MM.1S (cell line): ENCODE measurements around the gene EIPR1.

ENCODE experiments used
- DNase-seq: peaks from one replicate; pipeline ENCODE4 v3.0.0-alpha.2; 2015
- H2AFZ ChIP-seq: fragments of 300-600 bp; sonication (generic); 2 replicates; pipeline ENCODE4 v1.6.0; 2016; ENCODE audit warnings: antibody characterized with exemption, low read length
- H3F3A ChIP-seq: fragments of 300-600 bp; sonication (generic); 2 replicates; pipeline ENCODE4 v1.6.1; 2016; ENCODE audit warnings: mild to moderate bottlenecking, antibody characterized with exemption, low read length, moderate library complexity, mixed read lengths; ENCODE audit not compliant: insufficient read depth
- H3K27ac ChIP-seq: fragments of 300-600 bp; sonication (generic); 2 replicates; pipeline ENCODE4 v1.5.1; 2016; ENCODE audit warnings: mild to moderate bottlenecking, low read length
- H3K27me3 ChIP-seq: fragments of 300-600 bp; sonication (generic); replicated peaks from 2 replicates; pipeline ENCODE4 v1.6.0; 2016; ENCODE audit warnings: low read length; ENCODE audit not compliant: insufficient read depth
- H3K36me3 ChIP-seq: fragments of 300-600 bp; sonication (generic); replicated peaks from 2 replicates; pipeline ENCODE4 v1.6.1; 2016; ENCODE audit warnings: mild to moderate bottlenecking, low read length, mixed read lengths; ENCODE audit not compliant: insufficient read depth
- H3K4me1 ChIP-seq: fragments of 300-600 bp; sonication (generic); 2 replicates; pipeline ENCODE4 v1.6.1; 2016; ENCODE audit warnings: low read length, mixed read lengths
- H3K4me2 ChIP-seq: fragments of 300-600 bp; sonication (generic); 2 replicates; pipeline ENCODE4 v1.6.0; 2016; ENCODE audit warnings: low read depth, low read length
- H3K4me3 ChIP-seq: fragments of 300-600 bp; sonication (generic); 2 replicates; pipeline ENCODE4 v1.5.1; 2016; ENCODE audit warnings: low read length, mixed read lengths
- H3K79me2 ChIP-seq: fragments of 300-600 bp; sonication (generic); 2 replicates; pipeline ENCODE4 v1.6.1; 2016; ENCODE audit warnings: mixed run types, low read length, mixed read lengths
- H3K9ac ChIP-seq: fragments of 300-600 bp; sonication (generic); 2 replicates; pipeline ENCODE4 v1.6.1; 2016; ENCODE audit warnings: low read length, mixed read lengths
- H3K9me2 ChIP-seq: fragments of 300-600 bp; sonication (generic); replicated peaks from 2 replicates; pipeline ENCODE4 v1.6.1; 2016; ENCODE audit warnings: mild to moderate bottlenecking, low read length, mixed read lengths; ENCODE audit not compliant: insufficient read depth
- H3K9me3 ChIP-seq: fragments of 300-600 bp; sonication (generic); replicated peaks from 2 replicates; pipeline ENCODE4 v1.6.1; 2016; ENCODE audit warnings: mild to moderate bottlenecking, low read length, mixed read lengths; ENCODE audit not compliant: insufficient read depth
- H4K20me1 ChIP-seq: fragments of 300-600 bp; sonication (generic); 2 replicates; pipeline ENCODE4 v1.6.1; 2016; ENCODE audit warnings: mild to moderate bottlenecking, low read length, moderate library complexity, mixed read lengths; ENCODE audit not compliant: insufficient read depth
- EZH2 ChIP-seq: fragments of 300-600 bp; sonication (generic); optimal IDR thresholded peaks from 2 replicates; pipeline ENCODE3; 2017; ENCODE audit warnings: low read depth, mild to moderate bottlenecking, antibody characterized with exemption, low read length, mixed read lengths
- EZH2phosphoT487 ChIP-seq: fragments of 300-600 bp; sonication (generic); IDR thresholded peaks from 2 replicates; pipeline ENCODE4 v1.6.1; 2018; ENCODE audit warnings: antibody characterized with exemption, low read length
- TF ChIP-seq, protein P1 (sequence below): fragments of 300-600 bp; sonication (generic); IDR thresholded peaks from 2 replicates; pipeline ENCODE4 v1.5.1; 2016; ENCODE audit warnings: antibody characterized with exemption, low read length, mixed read lengths

The EIPR1 gene

DNA sequence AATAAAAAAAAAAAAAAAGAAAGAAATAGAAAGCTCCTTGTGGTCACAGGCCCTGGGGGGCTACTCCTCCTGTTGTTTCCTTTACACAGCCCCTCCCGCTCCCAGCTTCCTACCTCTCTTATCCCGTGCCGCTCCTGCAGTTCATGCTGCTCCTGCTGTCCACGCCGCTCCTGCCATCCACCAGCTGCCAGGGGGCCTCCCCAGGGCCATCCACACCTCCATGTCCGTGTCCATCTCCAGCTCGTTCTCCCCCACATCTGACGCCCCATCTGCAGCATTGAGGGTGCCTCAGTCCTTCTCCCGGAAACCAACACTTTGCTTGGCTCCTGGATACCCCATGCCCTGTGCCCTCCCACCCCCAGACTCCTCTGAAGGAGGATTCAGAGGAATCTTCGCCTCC, 191.7 kb downstream of the EIPR1 start:
- Histone ChIP-seq H2AFZ (no peak overlapping the region), H3K9me3 (no peaks in the 10 kb centered on the region), H3F3A (no peaks in the 10 kb centered on the region), H3K9ac (no peak overlapping the region), H3K27ac (no peak overlapping the region), H3K36me3 (no peaks in the 10 kb centered on the region), H4K20me1 (no peaks in the 10 kb centered on the region), H3K4me3 (no peak overlapping the region), H3K4me2 (no peak overlapping the region), H3K4me1 (no peaks in the 10 kb centered on the region), H3K9me2 (no peaks in the 10 kb centered on the region), H3K79me2 (no peaks in the 10 kb centered on the region), H3K27me3 (no peaks in the 10 kb centered on the region)
- DNase-seq, result no peak
- no peak for TF ChIP-seq EZH2phosphoT487
- no peak for TF ChIP-seq EZH2
- TF ChIP-seq, protein P1, sequence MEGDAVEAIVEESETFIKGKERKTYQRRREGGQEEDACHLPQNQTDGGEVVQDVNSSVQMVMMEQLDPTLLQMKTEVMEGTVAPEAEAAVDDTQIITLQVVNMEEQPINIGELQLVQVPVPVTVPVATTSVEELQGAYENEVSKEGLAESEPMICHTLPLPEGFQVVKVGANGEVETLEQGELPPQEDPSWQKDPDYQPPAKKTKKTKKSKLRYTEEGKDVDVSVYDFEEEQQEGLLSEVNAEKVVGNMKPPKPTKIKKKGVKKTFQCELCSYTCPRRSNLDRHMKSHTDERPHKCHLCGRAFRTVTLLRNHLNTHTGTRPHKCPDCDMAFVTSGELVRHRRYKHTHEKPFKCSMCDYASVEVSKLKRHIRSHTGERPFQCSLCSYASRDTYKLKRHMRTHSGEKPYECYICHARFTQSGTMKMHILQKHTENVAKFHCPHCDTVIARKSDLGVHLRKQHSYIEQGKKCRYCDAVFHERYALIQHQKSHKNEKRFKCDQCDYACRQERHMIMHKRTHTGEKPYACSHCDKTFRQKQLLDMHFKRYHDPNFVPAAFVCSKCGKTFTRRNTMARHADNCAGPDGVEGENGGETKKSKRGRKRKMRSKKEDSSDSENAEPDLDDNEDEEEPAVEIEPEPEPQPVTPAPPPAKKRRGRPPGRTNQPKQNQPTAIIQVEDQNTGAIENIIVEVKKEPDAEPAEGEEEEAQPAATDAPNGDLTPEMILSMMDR, result no peak

DNA sequence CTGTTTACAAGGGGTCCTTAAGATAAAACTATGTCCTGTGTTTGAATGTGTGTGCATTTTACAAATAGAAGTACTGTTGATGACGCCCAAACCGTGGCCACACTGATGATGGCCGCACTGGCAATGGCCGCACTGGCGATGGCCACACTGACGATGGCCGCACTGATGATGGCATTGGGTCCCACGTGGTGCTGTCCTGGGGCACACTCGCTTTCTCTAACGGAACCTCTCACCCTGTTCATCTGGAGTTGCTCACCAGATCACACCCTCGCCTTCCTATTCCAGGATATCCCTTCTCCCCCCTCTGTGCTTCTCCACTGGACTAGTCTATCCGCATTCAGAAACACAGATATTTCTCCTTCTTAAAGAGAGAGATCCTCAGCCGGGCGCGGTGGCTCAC, 192.4 kb downstream of the EIPR1 start:
- Histone ChIP-seq H3K79me2 (no peaks in the 10 kb centered on the region), H3K4me2 (no peak overlapping the region), H3K9ac (no peak overlapping the region), H3K9me3 (no peaks in the 10 kb centered on the region), H3K27me3 (no peaks in the 10 kb centered on the region), H2AFZ (no peak overlapping the region), H3F3A (no peaks in the 10 kb centered on the region), H3K4me1 (no peaks in the 10 kb centered on the region), H3K9me2 (no peaks in the 10 kb centered on the region), H4K20me1 (no peaks in the 10 kb centered on the region), H3K36me3 (no peaks in the 10 kb centered on the region), H3K4me3 (no peak overlapping the region), H3K27ac (no peak overlapping the region)
- no peak for DNase-seq
- TF ChIP-seq EZH2phosphoT487 (no peak), EZH2 (no peak)
- TF ChIP-seq, protein P1, result no peak

DNA sequence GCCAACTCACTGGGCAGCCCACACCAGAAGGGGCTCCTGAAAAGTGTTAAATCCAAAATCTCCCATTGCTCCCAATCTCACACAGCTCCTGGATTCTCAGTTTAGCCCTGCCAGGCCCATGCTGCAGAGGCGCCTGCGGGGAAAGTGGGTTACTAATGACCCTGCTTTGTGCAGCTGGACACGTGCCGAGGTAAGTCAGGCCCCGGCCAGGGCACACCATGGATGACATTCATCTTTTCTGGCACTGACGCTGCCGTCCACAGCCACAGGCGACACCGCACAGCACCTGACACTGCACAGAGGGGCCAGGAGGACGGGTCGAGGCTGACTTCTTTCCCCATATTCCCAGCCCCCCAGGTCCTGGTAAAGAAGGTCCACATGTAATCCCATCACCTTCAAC, 193.5 kb downstream of the EIPR1 start:
- H3K4me3 ChIP-seq, result no peak overlapping the region
- H3K79me2 ChIP-seq, result no peaks in the 10 kb centered on the region
- no peak overlapping the region for H3K4me2 ChIP-seq
- no peak overlapping the region for H3K27ac ChIP-seq
- no peaks in the 10 kb centered on the region for H3K4me1 ChIP-seq
- no peaks in the 10 kb centered on the region for H3K27me3 ChIP-seq
- H3K36me3 ChIP-seq, result no peaks in the 10 kb centered on the region
- no peaks in the 10 kb centered on the region for H4K20me1 ChIP-seq
- H3K9ac ChIP-seq, result no peak overlapping the region
- no peak for DNase-seq
- H3F3A ChIP-seq, result no peaks in the 10 kb centered on the region
- TF ChIP-seq EZH2phosphoT487 (no peak), EZH2 (no peak)
- TF ChIP-seq, protein P1, result no peak
- H2AFZ ChIP-seq, result no peak overlapping the region
- H3K9me2 ChIP-seq, result no peaks in the 10 kb centered on the region
- H3K9me3 ChIP-seq, result no peaks in the 10 kb centered on the region

DNA sequence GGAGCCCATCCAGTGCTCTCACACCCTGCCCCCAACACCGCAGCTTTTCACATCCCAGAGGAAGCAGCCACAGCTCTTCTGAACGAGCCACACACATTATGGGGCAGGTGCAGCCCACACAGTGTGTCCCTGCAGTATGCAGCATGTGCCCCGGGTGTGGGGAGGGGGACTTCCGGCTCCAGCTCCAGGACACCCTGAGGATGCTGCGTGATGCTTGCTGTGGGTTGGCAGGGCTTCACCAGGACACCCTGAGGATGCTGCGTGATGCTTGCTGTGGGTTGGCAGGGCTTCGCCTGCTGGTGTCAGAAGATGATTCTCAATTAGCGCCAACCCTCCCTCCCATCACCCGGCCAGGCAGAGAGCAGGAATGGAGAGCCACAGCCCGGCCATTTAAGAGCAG, 193.9 kb downstream of the EIPR1 start:
- Histone ChIP-seq H3K36me3 (no peaks in the 10 kb centered on the region), H3K79me2 (no peaks in the 10 kb centered on the region), H3K4me2 (no peak overlapping the region), H4K20me1 (no peaks in the 10 kb centered on the region), H3K9ac (no peak overlapping the region), H3F3A (no peaks in the 10 kb centered on the region), H3K9me2 (no peaks in the 10 kb centered on the region), H3K27me3 (no peaks in the 10 kb centered on the region), H3K27ac (no peak overlapping the region), H2AFZ (no peak overlapping the region), H3K9me3 (no peaks in the 10 kb centered on the region), H3K4me1 (no peaks in the 10 kb centered on the region), H3K4me3 (no peak overlapping the region)
- TF ChIP-seq EZH2 (no peak), EZH2phosphoT487 (no peak)
- TF ChIP-seq, protein P1, result no peak
- no peak for DNase-seq
